GM13977 (cell line): ENCODE measurements around the gene TMEM214.

Experiments
- DNase-seq: peaks from one replicate; pipeline ENCODE4 v3.0.0; 2012; ENCODE audit warnings: low spot score
- in situ Hi-C: fragments of 300-500 bp; cut with MboI; formaldehyde crosslinking; loops from one replicate; pipeline ENCODE4 v1.12.0; 2022; ENCODE audit warnings: low sequenced_read_pairs, low pct_unique_long_range_greater_than_20kb, mixed read lengths, inconsistent platforms; ENCODE audit not compliant: unreplicated experiment
- TF ChIP-seq, protein P1 (sequence below): IDR thresholded peaks from 2 replicates; pipeline ENCODE4 v1.5.1; 2012; ENCODE audit warnings: mild to moderate bottlenecking, control low read depth; ENCODE audit not compliant: insufficient read depth; ENCODE audit errors: extremely low read depth, missing control alignments

Gene TMEM214

GRCh38 chr2:27038012-27038411 is 5.2 kb downstream of the TMEM214 start:
- no peak for DNase-seq
- in situ Hi-C loops, result no loop called here
- TF ChIP-seq, protein P1, sequence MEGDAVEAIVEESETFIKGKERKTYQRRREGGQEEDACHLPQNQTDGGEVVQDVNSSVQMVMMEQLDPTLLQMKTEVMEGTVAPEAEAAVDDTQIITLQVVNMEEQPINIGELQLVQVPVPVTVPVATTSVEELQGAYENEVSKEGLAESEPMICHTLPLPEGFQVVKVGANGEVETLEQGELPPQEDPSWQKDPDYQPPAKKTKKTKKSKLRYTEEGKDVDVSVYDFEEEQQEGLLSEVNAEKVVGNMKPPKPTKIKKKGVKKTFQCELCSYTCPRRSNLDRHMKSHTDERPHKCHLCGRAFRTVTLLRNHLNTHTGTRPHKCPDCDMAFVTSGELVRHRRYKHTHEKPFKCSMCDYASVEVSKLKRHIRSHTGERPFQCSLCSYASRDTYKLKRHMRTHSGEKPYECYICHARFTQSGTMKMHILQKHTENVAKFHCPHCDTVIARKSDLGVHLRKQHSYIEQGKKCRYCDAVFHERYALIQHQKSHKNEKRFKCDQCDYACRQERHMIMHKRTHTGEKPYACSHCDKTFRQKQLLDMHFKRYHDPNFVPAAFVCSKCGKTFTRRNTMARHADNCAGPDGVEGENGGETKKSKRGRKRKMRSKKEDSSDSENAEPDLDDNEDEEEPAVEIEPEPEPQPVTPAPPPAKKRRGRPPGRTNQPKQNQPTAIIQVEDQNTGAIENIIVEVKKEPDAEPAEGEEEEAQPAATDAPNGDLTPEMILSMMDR, result no peak

GRCh38 chr2:27038631-27039339 is 6.0 kb downstream of the TMEM214 start:
- in situ Hi-C loops, result no loop called here
- TF ChIP-seq, protein P1, result no peak
- DNase-seq, result no peak

DNA sequence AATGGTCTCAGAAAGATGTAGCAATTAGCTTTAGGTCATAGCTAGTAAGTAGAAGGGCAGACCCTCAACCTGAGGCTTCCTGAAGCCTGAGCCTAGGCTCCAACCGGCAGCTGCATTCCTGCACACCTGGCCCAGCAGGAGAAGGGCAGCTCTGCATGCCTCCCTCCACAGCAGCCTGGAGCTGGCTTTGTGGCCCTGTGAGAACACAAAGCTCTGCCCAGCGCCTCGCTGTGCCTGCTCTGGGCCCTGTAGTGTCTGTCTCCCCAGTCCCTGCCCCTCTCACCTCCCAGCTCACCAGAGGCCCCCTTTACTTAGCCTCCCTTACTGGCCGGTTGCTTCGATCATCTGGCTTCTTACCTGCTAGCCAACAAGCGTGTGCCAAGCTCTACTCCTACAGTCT is 6.7 kb downstream of the TMEM214 start:
- in situ Hi-C loops, result no loop called here
- TF ChIP-seq, protein P1, result no peak
- no peak for DNase-seq

DNA sequence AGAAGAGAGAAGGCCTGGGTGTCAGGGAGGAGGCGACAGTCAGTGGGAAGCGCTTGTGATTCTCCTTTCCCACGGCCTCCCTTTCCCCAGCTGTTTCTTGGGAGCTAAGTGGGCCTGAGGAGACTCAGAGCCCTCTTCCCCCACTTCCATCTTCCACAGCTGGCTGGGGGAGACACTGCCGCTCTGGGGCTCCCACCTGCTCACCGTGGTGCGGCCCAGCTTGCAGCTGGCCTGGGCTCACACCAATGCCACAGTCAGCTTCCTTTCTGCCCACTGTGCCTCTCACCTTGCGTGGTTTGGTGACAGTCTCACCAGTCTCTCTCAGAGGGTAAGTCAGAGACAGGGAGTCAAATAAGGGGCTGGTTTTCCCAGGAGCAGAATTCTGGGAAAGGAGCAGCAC is 7.1 kb downstream of the TMEM214 start:
- DNase-seq, result no peak
- TF ChIP-seq, protein P1, result no peak
- in situ Hi-C loops, result no loop called here

DNA sequence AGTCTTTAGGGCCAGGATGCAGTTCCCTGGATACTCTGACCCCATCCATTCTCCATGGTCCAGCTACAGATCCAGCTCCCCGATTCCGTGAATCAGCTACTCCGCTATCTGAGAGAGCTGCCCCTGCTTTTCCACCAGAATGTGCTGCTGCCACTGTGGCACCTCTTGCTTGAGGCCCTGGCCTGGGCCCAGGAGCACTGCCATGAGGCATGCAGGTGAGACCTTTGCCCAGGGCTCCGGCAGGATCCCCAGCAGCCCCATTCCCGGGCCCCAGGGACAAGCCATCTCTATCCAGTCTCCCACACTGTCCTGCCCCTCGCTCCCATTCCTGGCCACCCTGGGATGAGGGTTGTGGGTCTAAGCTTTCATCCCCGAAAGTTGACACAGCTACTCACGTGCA is 7.5 kb downstream of the TMEM214 start:
- DNase-seq, result no peak
- in situ Hi-C loops, result no loop called here
- TF ChIP-seq, protein P1, result no peak

DNA sequence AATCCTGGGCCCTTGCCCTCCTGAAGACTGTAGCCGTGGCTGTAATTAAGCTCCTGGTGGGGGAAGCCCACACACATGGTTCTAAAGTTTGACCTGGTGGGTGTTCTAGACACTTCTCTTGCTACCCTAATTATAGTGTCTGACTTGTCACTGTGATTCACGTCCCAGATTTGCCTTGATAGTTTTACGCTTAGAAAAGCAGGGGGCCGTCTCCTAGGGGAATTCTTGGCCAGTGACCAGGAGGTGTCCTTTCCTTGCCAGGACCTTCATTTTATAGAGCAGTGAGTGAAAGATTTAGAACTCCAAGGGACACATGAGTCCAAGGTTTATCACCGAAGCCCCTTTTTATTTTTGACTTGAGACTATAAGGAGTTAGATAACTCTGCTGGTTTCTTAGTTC is 9.0 kb downstream of the TMEM214 start:
- in situ Hi-C loops, result no loop called here
- DNase-seq, result peak; percentile 54

More for the DNA sequence above, 9.0 kb downstream of the TMEM214 start:
- TF ChIP-seq, protein P1, result no peak
